NCI-H524 (cell line): ENCODE results near the gene SLAMF6.
"Not testable (repeated sequence)": the region's sequence is repeated elsewhere in the genome, so short reads cannot be mapped to it uniquely, and the experiment has no call there.

Experiments
- DNase-seq, 2 experiments: peaks; one replicate each; lab custom pipeline; 2025; lab: John Stamatoyannopoulos, UW

Gene SLAMF6

DNA sequence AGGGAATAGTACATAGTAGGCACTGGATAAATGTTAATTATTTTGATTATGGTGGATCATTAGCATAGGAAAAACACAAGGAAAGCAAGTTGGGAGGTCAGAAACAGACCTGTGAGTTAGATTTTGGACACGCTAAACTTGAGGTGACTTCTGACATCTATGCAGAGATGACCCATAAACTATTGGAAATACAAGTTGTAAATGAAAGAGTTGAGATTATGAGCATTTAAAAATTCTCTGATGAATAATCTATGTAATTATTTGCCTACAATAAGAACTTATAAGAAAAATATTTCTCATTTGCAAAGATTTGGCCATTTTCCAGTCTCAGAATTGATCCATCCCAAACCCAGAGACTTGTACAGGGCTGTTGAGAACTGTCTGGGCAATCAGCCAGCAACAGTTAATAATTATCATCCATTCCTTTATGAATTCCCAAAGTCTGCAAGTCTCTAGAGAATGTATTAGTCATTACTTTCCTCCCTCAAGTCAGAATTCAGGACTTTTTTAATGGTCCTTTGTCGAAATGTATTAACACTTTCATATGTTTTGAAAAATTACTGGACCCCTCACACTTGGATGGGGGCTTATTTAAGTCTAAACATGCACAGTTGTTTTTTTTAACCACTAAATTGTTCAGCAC lies 19.4 kb upstream of the SLAMF6 start:
- no peak for DNase-seq

- DNase-seq: no peak
These were observed 18.7 kb upstream of the SLAMF6 start for GRCh38 chr1:160541622-160542302.

DNA sequence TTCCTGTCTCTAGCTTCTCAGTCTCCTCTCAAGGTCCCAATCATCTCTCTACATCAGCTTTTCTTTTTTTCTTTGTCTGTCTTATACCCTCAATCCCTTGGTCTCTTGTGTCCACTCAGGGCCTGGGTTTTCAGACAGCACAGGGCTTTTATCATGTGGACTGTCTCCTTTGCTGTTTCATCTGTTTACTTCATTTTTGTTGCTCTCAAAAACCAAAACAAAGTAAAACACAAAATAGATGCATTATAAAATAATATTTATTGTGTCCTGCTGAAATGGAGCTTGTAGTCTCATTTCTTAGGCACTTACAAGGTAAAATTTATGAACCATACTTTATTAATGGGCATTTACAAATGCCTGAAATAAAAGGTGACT lies 17.8 kb upstream of the SLAMF6 start:
- DNase-seq: no peak

- DNase-seq: no peak
These were observed 17.2 kb upstream of the SLAMF6 start for GRCh38 chr1:160539990-160540858.

DNA sequence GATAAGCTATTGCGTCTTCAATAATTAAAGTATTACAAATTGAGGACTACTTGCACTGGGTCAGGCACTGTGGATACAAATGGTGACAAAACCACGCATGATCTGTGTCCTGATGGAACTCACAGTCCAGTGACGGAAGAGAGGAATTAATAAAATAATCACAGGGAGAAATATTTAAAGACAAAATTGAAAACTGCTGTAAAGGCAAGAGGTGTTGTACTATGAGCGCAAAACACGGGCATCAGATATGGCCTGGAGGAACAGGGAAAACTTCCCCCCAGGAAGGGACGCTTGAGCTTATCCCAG lies 16.6 kb upstream of the SLAMF6 start:
- DNase-seq: no peak

- DNase-seq: no peak
These were observed 16.1 kb upstream of the SLAMF6 start for GRCh38 chr1:160538985-160539651.

DNA sequence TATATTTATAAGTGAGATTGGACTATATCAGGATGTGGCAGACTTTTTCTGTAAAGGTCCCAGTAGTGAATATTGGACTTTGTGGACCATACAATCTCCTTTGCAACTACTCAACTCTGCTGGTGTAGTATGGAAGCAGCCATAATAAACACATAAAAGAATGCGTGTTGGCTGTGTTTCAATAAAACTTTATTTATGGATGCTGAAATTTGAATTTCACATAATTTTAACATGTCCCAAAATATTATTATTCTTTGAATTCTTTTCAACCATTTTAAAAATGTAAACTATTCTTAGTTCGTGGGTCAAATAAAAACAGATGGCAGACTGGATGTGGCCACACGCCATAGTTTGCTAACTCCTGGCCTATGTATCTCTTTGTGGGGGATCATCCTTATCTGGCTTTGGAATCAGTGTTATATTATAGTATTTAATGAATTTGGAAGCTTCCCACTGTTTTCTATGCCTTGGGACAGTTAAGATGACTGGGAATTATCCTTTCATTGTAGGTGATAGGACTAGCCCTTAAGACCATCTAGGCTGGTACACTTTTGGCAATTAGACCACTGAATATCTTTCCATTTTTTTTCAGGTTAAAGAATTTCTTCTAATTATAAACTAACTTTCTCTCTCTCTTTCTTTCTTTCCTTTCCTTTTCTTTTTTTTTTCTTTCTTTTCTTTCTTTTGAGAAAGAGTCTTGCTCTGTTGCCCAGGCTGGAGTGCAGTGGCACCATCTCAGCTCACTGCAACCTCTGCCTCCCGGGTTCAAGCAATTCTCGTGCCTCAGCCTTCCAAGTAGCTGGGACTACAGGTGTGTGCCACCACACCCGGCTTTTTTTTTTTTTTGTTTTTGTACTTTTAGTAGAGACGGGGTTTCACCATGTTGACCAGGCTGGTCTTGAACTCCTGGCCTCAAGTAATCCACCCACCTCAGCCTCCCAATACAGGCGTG lies 14.9 kb upstream of the SLAMF6 start:
- DNase-seq: no peak

DNA sequence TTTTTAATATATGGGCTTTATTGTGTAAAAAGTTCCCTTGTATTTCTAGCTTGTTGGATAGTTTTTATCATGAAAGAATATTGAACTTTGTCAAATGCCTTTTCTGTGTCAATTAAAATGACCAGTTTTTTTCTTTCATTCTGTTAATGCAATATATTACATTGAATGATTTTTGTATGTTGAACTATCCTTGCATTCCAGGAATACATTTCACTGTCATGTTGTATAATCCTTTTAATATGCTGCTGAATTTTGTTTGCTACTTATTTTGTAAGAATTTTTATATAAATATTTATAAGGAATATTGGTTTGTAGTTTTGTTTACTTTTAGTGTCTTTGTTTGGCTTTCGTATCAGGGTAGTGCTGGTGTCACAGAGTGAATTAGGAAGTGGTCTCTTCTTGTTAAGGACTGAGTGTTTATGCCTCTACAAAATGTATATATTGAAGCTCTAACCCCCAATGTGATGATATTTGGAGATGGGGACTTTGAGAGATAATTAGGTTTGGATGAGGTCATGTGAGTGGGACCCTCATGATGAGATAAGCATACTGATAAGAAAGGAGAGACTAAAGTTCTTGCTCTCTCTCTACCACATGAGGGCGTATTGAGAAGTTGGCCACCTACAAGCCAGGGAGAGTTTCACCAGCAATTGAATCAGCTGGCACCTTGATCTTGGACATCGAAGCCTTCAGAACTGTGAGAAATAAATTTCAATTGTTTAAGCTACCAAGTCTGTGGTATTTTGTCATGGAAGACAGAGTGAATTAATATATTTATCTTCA lies 12.0 kb upstream of the SLAMF6 start:
- DNase-seq: no peak

GRCh38 chr1:160532557-160532813 lies 9.4 kb upstream of the SLAMF6 start:
- DNase-seq: not testable (repeated sequence)

- DNase-seq: not testable (repeated sequence)
These were observed 8.9 kb upstream of the SLAMF6 start for GRCh38 chr1:160531809-160532556.

DNA sequence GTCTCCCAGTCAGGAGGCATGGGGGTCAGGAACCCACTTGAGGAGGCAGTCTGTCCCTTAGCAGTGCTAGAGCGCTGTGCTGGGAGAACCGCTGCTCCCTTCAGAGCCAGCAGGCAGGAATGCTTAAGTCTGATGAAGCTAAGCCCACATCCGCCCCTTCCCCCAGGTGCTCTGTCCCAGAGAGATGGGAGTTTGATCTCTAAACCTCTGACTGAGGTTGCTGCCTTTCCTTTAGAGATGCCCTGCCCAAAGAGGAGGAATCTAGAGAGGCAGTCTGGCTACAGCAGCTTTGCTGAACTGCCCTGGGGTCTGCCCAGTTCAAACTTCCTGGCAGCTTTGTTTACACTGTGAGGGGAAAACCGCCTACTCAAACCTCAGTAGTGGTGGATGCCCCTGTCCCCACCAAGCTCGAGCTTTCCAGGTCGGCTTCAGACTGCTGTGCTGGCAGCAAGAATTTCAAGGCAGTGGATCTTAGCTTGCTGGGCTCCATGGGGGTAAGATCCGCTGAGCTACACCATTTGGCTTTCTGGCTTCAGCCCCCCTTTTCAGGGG lies 6.4 kb upstream of the SLAMF6 start:
- not testable (repeated sequence) for DNase-seq

GRCh38 chr1:160523789-160524188 lies 734 bp upstream of the SLAMF6 start:
- DNase-seq: not testable (repeated sequence)

- no peak for DNase-seq
These were observed 919 bp downstream of the SLAMF6 start for GRCh38 chr1:160522136-160522535.

DNA sequence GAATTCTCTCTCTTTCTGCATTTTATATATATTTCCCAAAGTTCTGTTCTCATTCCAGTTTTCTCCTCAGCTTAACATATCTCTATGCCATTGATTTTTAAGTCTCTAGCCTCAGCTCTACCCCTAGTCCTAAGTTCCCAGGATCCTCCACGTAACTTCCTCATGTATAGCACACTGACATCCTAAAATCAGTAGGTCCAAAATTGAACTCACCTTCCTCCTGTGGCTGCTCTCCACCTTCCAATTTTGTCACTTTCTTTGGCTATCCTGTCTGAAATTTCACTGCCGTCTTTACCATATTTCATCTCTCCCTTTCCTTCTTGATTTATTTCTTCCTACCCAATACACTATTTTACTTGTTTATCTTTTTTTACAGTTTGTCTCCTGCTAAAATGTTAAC lies 1.5 kb downstream of the SLAMF6 start:
- no peak for DNase-seq

GRCh38 chr1:160520999-160521398 lies 2.1 kb downstream of the SLAMF6 start:
- no peak for DNase-seq

DNA sequence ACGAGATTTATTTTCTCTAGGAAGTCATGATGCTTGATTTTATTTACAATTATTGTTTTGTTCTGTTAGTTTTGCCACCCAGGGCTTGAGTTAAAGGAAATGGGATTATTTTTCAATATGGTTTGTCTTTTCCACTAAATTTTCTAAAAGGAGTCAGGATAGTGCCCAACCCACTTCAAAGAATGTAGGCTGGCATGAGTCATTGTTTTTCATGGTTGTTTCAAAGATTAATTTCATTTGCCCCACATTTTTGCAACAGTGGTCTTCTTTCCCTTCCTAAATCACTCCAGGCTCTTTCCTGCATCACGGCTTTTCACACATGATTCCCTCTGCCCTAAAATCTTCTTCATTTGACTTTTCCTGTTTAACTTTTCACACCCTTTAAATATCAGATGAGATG lies 2.5 kb downstream of the SLAMF6 start:
- DNase-seq: no peak

GRCh38 chr1:160519642-160520435 lies 3.2 kb downstream of the SLAMF6 start:
- no peak for DNase-seq

- not testable (repeated sequence) for DNase-seq
These were observed 5.5 kb downstream of the SLAMF6 start for GRCh38 chr1:160517519-160517918.

DNA sequence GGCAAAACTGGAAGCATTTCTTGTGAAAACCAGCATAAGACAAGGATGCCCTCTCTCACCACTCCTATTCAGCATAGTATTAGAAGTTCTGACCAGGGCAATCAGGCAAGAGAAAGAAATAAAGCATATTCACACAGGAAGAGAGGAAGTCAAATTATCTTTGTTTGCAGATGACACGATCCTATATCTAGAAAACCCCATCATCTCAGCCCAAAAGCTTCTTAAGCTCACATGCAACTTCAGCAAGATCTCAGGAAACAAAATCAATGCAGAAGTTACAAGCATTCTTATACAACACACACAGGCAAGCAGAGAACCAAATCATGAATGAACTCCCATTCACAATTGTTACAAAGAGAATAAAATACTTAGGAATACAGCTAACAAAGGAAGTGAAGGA lies 7.1 kb downstream of the SLAMF6 start:
- DNase-seq: not testable (repeated sequence)
